HG03103 (cell line): ENCODE results near the gene RHBG.
A peak's percentile ranks its signal among the peaks of the same experiment; 100 is the strongest.
"Not testable (repeated sequence)": the region's sequence is repeated elsewhere in the genome, so short reads cannot be mapped to it uniquely, and the experiment has no call there.

Source experiments
- ATAC-seq: cut with Tn5 transposase; IDR thresholded peaks from one replicate; pipeline ENCODE4 v1.9.1; 2021; ENCODE audit warnings: low read depth; ENCODE audit not compliant: unreplicated experiment

The RHBG gene, protein sequence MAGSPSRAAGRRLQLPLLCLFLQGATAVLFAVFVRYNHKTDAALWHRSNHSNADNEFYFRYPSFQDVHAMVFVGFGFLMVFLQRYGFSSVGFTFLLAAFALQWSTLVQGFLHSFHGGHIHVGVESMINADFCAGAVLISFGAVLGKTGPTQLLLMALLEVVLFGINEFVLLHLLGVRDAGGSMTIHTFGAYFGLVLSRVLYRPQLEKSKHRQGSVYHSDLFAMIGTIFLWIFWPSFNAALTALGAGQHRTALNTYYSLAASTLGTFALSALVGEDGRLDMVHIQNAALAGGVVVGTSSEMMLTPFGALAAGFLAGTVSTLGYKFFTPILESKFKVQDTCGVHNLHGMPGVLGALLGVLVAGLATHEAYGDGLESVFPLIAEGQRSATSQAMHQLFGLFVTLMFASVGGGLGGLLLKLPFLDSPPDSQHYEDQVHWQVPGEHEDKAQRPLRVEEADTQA

DNA sequence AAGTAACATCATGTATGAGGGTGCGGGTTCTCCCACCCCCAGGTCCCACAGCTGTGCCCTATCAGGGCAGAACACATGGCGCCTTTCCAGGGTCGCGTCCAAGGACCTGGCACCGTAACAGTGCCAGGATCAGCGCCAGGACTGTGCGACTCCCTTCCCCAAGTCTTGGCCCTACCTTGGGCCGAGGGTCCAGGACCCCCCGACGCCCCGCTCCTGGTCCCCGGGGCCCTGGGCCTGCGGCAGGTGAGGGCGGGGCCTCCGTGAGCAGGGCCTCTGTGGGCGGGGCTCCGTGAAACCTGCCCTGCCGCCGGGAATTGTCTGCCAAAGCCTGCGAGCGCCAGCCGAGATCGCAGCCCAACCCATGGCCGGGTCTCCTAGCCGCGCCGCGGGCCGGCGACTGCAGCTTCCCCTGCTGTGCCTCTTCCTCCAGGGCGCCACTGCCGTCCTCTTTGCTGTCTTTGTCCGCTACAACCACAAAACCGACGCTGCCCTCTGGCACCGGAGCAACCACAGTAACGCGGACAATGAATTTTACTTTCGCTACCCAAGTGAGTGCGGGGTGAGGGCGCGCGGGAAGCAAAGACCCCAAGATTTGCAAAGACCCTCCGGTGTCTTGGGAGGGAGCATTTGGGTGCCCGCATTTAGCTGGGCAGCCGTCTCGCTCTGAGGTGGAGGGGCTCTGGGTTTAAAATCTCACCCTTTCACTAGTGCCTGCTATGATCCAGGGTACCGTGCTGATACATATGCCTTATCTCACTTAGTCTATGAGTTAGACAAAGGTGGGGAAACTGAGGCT, at the start of gene RHBG:
Gene RHBG (plus strand): TSS at position 323 of the 796 bp plus-strand sequence. CDS start 39 bp downstream, at position 362.
- ATAC-seq: no peak

- no peak for ATAC-seq
Measured at GRCh38 chr1:156319664-156320063, 49.3 kb upstream of the RHBG start.

GRCh38 chr1:156320560-156320959, 48.5 kb upstream of the RHBG start:
- ATAC-seq: no peak

DNA sequence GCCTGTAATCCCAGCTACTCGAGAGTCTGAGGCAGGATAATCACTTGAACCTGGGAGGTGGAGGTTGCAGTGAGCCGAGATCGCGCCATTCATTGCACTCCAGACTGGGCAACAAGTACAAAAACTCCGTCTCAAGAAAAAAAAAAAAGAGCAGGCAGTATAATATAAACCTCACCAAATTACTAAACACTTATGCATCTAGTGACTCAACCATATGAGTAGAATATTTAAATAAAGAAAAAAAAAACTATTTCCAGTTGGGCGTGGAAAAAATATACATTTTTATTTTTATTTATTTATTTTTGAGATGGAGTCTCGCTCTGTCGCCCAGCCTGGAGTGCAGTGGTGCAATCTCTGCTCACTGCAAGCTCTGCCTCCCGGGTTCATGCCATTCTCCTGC, 45.8 kb upstream of the RHBG start:
- not testable (repeated sequence) for ATAC-seq

GRCh38 chr1:156336242-156336641, 32.8 kb upstream of the RHBG start:
- ATAC-seq: no peak

DNA sequence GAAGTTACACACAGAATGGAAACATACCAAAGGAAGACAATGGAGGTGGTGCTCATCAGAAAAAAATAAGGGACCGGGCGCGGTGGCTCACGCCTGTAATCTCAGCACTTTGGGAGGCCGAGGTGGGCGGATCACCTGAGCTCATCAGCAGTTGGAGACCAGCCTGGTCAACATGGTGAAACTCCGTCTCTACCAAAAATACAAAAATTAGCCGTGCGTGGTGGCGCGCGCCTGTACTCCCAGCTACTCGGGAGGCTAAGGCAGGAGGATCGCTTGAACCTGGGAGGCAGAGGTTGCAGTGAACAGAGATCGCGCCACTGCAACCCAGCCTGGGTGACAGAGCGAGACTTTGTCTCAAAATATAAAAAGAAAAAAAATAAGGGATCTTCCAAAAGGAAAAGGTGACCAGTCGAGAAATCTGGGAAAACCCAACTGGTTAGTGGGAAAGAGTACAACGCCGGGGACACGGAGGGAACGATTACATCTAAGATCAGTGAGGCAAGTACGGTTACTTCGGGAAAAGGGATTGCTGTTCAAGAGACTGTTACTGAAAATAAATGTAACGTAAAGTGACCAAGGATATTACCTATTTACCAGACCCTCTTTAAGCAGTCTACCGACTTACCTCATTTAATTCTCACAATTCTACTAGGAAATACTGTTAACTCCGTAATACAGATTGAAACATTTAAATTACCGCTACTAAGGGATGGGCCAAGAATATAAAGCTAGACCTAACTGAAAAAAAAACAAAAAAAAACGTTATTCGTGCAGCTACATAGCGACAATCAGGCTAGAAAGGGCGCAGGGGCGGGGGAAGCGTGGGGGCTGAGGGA, 31.7 kb upstream of the RHBG start:
- ATAC-seq: no peak

GRCh38 chr1:156337888-156338179, 31.2 kb upstream of the RHBG start:
- ATAC-seq: no peak

DNA sequence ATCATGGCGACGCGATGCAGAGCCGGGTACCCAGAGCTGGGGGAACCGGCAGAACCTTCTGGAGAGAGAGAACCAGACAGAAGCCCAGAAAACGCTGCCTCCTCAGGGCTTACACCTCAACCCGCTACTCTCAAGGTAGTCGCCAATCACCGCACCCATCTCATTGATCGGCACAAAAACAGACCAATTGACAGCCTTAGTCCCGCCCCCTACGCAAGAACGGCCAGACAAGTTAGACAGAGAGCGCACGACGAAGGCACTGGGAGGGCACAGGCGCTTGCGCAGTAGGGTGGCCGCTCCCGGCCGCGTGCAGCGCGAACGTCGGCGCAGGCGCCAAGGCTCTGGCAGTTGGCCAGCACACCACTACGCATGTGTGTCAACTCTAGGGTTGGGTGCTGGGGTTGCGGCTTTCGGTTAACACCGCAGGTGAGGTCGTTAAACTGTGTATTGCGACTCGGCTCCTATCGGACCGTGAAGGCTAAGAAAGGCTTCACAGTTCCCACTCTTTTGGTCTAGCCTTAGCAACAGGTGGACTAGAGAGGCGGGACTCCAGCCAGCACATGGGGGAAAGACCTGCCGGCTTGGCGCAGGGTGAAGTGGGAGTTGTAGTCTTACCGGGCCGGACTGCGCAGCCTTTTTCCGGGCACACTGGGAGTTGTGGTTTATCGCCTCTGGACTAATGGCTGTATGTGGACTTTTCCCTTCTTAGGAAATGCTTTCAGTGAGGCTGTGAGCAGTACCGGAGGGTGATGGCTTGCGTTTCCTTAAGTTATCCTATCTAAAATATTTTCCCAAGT, 30.6 kb upstream of the RHBG start, which contains the start of the genes CCT3 and TSACC:
Gene CCT3 (minus strand): TSS at position 113 of the 797 bp plus-strand sequence. CDS start 108 bp downstream, at position 5.
Gene TSACC (plus strand): TSS at position 347 of the 797 bp plus-strand sequence. CDS start 1,232 bp downstream, outside the sequence.
- peak; percentile 81 for ATAC-seq

GRCh38 chr1:156342166-156342955, 26.6 kb upstream of the RHBG start:
- no peak for ATAC-seq

DNA sequence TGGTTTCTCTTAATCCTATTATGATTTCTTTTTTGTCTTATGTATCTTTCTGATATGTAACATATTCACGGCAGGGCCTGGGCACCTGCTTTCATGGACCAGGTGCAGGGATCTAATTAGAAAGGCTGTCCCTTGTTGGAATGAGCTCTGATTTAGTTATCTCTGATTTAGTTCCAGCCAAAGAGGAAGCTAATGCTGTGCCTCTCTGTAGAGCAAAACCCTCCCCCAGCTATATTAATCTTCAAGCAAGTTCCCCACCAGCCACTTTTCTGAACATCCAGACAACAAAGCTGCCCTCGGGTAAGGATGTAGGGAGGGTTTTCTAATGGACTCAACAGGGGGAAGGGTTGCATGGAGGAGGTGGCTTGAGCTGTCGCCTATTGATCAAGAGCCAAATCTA, 24.6 kb upstream of the RHBG start:
- ATAC-seq: no peak

GRCh38 chr1:156346035-156346434, 23.0 kb upstream of the RHBG start:
- ATAC-seq: not testable (repeated sequence)

- no peak for ATAC-seq
Measured at GRCh38 chr1:156346636-156347035, 22.4 kb upstream of the RHBG start.

- no peak for ATAC-seq
Measured at GRCh38 chr1:156347331-156347730, 21.7 kb upstream of the RHBG start.

- not testable (repeated sequence) for ATAC-seq
Measured at GRCh38 chr1:156352481-156352880, 16.5 kb upstream of the RHBG start.

- ATAC-seq: no peak
Measured at GRCh38 chr1:156356262-156356874, 12.6 kb upstream of the RHBG start.

DNA sequence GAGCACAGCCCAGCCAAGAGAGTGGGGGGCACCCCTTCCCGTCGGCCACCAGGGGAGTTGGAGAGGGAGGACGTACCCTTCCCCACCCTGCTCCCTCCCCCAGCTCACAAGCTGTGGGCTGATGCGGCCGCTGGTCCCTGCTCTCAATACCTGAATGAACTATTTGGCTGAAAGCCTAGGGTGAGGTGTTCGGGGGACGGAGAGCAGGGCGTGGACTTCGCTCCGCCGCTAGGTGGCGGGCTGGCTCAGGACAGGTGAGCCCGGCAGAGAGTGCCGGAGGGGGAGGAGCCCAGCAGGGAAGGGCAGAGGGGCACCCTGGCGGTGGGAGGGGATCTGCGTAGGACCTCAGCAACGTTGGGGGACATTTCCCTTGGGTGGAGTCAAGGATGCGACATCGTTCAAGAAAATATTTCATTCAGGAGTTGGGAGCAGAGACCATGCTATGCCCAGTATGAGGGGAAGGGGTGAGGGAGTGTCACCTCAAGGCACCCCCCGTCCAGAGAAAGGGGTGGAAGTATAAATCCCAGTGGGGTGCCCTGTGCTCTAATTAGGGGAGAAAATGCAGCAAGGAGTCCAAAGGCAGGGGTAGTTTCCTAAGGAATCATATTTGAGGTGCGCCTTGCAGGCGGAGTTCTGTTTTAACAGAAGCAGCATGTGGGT, 12.0 kb upstream of the RHBG start:
- ATAC-seq: no peak

DNA sequence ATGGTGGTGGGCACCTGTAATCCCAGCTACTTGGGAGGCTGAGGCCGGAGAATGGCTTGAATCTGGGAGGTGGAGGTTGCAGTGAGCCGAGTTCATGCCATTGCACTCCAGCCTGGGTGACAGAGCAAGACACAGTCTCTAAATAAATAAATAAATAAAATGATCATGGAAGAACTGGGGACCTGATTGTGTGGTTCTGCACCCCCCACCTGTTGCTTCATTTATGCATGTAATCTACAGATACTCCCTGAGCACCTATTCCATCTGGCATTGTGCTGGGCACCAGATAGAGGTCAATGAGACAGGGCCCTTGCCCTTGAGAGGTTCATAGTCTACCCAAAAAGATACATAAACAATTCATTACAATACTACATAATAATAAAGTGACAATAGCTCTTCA, 11.0 kb upstream of the RHBG start:
- no peak for ATAC-seq

DNA sequence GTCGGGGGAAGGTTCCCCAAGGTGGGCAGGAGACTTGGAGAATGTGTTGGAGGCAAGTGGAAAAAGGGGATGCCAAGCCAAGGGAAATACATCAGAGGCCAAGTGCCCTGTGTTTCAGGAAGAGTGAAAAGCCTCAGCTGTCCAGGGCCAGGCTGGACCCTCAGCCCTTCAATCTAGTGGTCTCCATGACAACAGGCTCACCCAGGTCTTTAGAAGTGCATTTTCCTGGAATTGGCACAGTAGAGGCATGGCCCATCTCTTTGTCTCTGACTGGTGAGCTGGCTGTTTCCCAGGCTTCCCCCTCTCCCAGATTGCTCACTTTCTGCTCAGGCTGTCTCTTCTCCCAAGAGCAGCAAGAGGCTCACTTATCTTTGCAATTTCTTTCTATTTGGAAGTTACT, 10.4 kb upstream of the RHBG start:
- no peak for ATAC-seq
